HG03175 (cell line): Measurements from ENCODE around the gene SZT2.
"Not testable (repeated sequence)": the region's sequence is repeated elsewhere in the genome, so short reads cannot be mapped to it uniquely, and the experiment has no call there.

Experiments used
- ATAC-seq: cut with Tn5 transposase; IDR thresholded peaks from one replicate; pipeline ENCODE4 v1.9.1; 2021; ENCODE audit warnings: mild to moderate bottlenecking, moderate library complexity; ENCODE audit not compliant: unreplicated experiment

The SZT2 gene

DNA sequence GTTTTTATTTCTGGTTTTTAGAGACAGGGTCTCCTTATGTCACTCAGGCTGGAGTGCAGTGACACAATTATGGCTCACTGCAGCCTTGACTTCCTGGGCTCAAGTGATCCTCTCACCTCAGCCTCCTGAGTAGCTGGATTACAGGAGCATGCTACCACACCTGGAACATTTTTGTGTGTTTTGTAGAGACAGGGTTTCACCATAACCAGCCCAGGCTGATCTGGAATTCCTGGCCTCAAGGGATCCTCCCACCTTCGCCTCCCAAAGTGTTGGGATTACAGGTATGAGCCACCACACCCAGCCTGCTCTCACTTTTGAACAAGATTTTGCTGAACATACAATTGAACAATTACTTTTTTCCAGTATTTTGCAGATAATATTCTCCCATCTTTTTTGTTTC lies 88.0 kb downstream of the SZT2 start:
- ATAC-seq: no peak

DNA sequence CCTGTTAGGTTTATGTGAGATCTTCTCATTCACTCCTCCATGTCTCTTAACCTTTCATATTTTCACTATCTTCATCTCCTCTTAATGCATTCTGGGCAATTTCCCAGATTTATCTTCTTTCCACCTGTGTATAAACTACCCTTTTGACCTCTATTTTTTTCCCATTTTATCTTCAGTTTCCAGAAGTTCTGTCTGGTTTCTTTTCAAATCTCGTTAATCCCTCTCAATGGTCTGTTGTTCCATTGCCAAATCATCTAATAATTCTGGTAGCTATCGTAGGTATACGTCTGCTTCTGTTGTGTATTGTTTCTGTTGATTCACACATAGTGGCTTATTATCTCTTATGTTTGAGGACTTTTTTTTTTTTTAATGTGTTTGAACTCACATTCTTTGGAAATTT lies 89.7 kb downstream of the SZT2 start:
- no peak for ATAC-seq

DNA sequence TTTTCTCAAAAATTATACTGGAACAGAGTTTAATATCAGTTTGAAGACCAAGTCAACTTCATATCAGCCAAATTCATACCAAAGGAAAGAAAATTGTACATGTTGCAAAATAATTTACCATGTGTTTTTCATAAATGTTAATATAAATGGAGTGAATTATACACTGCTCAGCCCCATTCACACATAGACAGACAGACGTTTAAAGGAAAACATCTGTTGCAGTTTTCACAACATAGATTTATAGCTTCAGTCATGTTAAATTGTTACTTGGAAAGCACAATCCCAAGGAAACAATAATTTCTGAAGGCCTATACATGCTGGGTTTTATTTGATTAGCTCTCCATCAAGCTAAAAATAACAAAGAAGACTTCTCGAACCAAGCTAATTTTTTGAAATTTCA lies 91.8 kb downstream of the SZT2 start:
- no peak for ATAC-seq

DNA sequence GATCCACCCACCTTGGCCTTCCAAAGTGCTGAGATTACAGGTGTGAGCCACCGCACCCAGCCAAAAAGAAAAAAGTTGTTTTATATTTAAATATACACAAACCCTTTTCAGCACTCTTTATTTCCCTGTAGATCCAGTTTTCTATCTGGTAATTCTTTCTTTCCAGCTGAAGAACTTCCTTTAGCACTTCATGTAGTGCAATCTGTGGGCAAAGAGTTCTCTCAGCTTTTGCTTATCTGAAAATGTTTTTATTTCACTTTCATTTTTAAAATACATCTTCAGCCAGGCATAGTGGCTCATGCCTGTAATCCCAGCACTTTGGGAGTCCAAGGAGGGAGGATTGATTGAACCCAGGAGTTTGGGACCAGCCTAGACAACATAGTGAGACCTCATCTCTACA lies 92.5 kb downstream of the SZT2 start:
- no peak for ATAC-seq

DNA sequence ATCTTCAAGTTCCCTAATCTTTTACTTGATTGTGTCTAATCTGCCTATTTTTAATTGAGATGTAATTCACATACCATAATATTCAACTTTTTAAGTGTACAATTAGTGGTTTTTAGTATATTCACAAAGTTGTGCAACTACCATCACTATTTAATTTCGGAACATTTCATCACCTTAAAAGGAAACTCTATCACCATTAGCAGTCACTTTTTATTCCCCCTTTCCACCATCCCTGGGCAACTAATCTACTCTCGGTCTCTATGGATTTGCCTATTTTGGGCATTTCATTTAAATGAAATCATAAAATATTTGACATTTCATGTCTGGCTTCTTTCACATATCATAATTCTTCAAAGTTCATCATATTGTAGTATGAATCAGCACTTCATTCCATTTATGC lies 94.7 kb downstream of the SZT2 start:
- no peak for ATAC-seq

DNA sequence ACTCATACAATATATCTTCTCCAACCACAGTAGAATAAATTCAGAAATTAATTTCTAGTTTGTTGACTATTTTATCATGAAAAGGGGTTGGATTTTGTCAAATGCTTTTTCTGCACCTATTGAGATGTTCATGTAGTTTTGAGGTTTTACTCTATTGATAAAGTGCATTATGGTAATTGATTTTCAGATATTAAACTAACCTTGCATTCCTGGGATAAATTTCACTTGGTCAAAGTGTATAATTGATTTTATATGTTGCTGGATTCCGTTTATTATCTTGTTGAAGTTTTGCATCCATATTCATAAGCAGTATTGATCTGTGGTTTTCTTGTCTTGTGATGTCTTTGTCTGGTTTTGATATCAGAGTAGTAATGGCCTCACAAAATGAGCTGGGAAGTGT lies 98.5 kb downstream of the SZT2 start:
- ATAC-seq: no peak

DNA sequence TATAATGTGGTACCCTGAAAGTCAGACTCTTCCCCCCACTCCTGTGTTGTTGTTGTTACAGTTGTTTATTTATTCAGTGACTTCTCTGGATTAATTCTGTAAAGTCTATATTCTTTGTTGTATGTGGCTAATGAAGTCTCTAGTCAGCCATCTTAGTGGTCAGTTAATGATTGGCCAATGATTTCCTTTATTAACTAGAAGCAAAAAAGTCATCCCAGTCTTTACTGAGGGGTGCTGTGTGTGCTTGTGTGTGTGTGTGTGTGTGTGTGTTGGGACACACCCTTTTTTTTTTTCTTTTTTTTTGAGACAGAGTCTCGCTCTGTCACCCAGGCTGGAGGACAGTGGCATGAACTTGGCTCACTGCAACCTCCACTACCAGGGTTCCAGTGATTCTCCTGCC lies 101.4 kb downstream of the SZT2 start:
- no peak for ATAC-seq

DNA sequence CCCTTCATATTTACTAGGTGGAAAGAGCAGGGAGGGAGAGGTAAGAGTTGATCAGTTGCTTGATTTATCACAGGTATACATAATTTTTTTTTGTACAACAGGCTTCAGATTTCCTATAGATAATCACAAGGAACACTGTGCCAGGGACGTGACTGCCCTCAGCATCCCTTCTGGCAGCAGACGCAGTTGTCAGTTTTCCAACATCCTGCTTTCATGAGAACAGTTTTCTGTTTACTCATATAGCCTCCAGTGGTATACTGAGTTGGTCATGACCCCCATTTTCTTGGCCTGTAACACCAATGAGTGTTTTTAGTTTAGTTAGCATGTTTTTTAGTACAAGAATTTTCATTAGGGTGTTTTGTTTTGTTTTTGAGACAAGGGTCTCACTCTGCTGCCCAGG lies 103.1 kb downstream of the SZT2 start:
- no peak for ATAC-seq

DNA sequence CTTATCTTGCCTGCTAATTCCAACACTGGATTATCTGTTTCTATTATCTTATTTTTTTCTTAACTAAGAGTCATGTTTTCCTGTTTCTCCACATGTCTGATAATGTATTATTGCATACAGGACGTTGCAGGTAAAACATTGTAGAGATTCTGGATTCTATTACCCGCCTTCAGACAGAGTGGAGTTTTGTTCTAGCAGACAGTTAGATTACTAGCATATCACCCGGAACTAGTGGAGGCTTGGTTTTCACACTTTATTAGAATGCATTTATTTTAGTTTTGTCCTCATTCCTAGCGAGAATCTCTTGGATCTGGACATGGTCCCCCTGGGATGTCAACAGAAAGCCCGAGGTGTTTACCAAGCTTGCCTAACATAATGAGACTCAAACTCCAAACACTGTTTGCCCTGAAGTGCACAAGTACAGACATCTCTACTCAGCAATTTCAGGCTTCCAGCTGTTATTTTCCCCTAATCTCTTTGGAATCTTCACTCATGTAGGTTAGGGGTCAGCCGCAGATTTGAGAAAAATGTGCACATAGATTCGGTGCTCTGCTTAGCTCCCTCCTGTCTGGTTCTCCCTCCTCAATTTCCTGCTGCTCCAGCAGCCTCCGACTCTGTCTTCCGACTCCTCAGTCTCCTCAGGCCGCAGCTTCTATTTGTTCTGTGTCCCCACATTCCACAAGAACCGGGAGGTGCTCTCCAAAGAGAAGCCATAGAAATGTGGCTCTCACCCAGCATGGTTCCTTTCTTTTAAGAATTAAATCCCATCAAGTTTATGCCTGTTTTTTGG lies 104.2 kb downstream of the SZT2 start:
- no peak for ATAC-seq

DNA sequence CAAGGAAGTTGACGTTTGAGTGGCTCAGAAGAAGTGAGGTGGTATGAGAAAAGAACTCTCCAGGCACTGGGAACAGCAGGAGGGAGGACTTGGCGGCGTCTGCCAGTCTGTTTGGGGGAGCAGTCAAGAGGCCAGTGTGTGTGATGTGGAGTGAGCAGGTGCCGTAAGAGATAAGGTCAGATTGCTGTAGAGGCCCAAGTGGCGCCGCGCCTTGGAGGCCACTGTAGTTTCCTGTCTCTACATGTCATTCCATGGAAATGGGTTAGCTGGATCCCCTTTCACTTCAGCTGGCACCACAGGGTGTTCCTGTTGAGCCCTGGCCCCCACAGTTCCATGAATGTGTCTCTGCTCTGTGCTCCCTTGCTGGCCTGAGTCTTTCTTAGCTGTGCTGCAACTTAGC lies 105.5 kb downstream of the SZT2 start:
- no peak for ATAC-seq

DNA sequence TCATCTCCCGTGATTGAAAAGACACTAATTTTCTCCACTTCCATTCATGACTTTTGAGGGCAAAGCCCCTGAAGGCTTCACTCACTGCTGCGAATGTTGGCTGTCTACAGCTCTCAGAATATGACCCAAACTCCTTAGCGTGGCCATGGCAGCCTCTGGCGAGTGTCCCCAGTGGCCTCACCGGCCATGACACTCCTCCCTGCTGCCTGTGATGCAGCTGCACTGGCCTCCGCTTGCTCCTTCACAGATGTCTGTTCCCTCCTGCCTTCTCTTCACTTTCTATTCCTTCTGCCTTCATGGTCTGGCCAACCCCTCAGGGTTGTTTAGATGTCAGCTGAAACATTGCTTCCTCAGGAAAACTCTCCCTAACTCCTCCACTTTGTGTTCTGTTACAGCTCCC lies 110.2 kb downstream of the SZT2 start:
- ATAC-seq: no peak

DNA sequence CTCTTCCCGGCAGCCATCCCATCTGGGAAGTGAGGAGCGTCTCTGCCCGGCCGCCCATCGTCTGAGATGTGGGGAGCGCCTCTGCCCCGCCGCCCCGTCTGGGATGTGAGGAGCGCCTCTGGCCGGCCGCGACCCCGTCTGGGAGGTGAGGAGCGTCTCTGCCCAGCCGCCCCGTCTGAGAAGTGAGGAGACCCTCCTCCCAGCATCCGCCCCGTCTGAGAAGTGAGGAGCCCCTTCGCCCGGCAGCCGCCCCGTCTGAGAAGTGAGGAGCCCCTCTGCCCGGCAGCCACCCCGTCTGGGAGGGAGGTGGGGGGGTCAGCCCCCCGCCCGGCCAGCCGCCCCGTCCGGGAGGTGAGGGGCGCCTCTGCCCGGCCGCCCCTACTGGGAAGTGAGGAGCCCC lies 112.1 kb downstream of the SZT2 start:
- not testable (repeated sequence) for ATAC-seq

DNA sequence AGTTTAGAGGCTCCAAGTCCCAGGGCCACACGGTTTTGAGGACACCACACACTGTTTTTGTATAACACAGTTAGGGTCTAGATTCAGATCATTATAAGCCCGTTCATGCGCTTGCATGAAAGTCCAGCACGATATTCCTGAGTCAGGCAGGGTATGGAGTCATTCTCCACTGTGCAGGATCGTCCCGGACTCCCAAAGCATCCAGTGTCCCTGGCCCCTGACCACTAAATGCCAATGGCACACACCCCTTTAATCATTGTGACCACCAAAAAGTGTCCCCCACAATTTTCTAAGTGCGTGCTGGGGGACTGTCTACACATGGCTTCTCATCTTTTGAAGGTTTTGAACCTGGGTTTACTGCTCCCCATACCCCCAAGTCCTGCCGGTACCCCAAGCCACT lies 113.8 kb downstream of the SZT2 start:
- ATAC-seq: no peak
